ENCODE measurements around the gene IRF8.

DNA sequence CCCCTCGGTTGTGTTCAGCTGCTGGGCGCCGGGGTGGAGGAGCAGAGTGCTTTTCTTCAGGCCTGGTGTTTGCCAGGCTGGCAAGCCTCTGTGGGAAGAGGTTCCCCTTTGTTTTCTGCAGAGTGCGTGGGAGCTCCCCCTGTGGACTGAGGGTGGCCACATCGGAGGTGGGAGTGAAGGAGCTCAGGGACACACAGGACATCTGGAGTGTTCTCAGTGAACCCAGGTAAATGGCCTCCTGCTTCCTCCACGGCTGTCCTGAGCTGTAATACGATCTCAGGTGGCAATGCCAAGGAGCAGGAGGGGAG lies 39.2 kb upstream of the IRF8 start:
- TF ChIP-seq CTCF (IDR thresholded peaks at IDR 0.05) (no peak), POLR2A (IDR thresholded peaks at IDR 0.05) (no peak), POLR2AphosphoS5 (IDR thresholded peaks at IDR 0.05) (no peak)
